ENCODE measurements around the gene PPP1R15B. TPM values are rescaled to one million over a fixed set of nuclear protein-coding genes. Genes with fewer than 3 reads are reported as not detected.

PPP1R15B gene
- polyA plus RNA-seq, 1 experiment = 24.6 TPM

- Histone ChIP-seq H3K4me3 (ENCODE audit: low read depth, low read length) (no peak overlapping the region), H3K27me3 (ENCODE audit: control insufficient read depth, insufficient read depth, low read length) (no peaks in the 10 kb centered on the region), H3K36me3 (ENCODE audit: control insufficient read depth, insufficient read depth, low read length) (no peaks in the 10 kb centered on the region)
- POLR2A ChIA-PET = no interaction called here
- DNase-seq (ENCODE audit: low read depth) = no peak
- TF ChIP-seq CTCF (IDR thresholded peaks at IDR 0.05; ENCODE audit: insufficient read depth, low read depth, low read length) = no peak
- CTCF ChIA-PET = interaction anchor here (0.6 to 9.5 kb wide), 13 partner anchors 10 to 233 kb away, joined by 3 to 218 read pairs (median 5); partner anchors contain the start of gene GOLT1A
These were observed 53.0 kb downstream of the PPP1R15B start for GRCh38 chr1:204358605-204359004.

- H3K27me3 ChIP-seq (ENCODE audit: control insufficient read depth, insufficient read depth, low read length) = no peaks in the 10 kb centered on the region
- POLR2A ChIA-PET = no interaction called here
These were observed 53.8 kb downstream of the PPP1R15B start for GRCh38 chr1:204357551-204358490.

GRCh38 chr1:204356997-204357396 is 54.6 kb downstream of the PPP1R15B start:
- no peaks in the 10 kb centered on the region for H3K27me3 ChIP-seq (ENCODE audit: control insufficient read depth, insufficient read depth, low read length)
- H3K4me3 ChIP-seq (ENCODE audit: low read depth, low read length) = no peak overlapping the region
- ChIA-PET CTCF (interaction anchor here (0.7 to 9.5 kb wide), 6 partner anchors 99 to 486 kb away, joined by 3 to 218 read pairs (median 4); no protein-coding TSS in a partner anchor), POLR2A (interaction anchor here (0.5 kb wide), 1 partner anchor 57 kb away, joined by 3 read pairs; no protein-coding TSS in a partner anchor)
- no peak for DNase-seq (ENCODE audit: low read depth)
- no peak for TF ChIP-seq CTCF (IDR thresholded peaks at IDR 0.05; ENCODE audit: insufficient read depth, low read depth, low read length)
- no peaks in the 10 kb centered on the region for H3K36me3 ChIP-seq (ENCODE audit: control insufficient read depth, insufficient read depth, low read length)

More at GRCh38 chr1:204357551-204358490, 53.8 kb downstream of the PPP1R15B start:
- Histone ChIP-seq H3K4me3 (ENCODE audit: low read depth, low read length) (no peak overlapping the region), H3K36me3 (ENCODE audit: control insufficient read depth, insufficient read depth, low read length) (no peaks in the 10 kb centered on the region)
- CTCF ChIA-PET = interaction anchor here (0.9 to 9.5 kb wide), 10 partner anchors 20 to 230 kb away, joined by 3 to 218 read pairs (median 10); partner anchors contain the start of gene GOLT1A
- DNase-seq (ENCODE audit: low read depth) = no peak
- TF ChIP-seq CTCF (IDR thresholded peaks at IDR 0.05; ENCODE audit: insufficient read depth, low read depth, low read length) = no peak

GRCh38 chr1:204355913-204356312 is 55.7 kb downstream of the PPP1R15B start:
- no peak for DNase-seq (ENCODE audit: low read depth)
- no peak overlapping the region for H3K4me3 ChIP-seq (ENCODE audit: low read depth, low read length)
- POLR2A ChIA-PET = no interaction called here
- H3K27me3 ChIP-seq (ENCODE audit: control insufficient read depth, insufficient read depth, low read length) = no peaks in the 10 kb centered on the region
- H3K36me3 ChIP-seq (ENCODE audit: control insufficient read depth, insufficient read depth, low read length) = no peaks in the 10 kb centered on the region
- TF ChIP-seq CTCF (IDR thresholded peaks at IDR 0.05; ENCODE audit: insufficient read depth, low read depth, low read length) = no peak
- CTCF ChIA-PET = no interaction called here

GRCh38 chr1:204354579-204354978 is 57.0 kb downstream of the PPP1R15B start:
- H3K4me3 ChIP-seq (ENCODE audit: low read depth, low read length) = no peak overlapping the region
- TF ChIP-seq CTCF (IDR thresholded peaks at IDR 0.05; ENCODE audit: insufficient read depth, low read depth, low read length) = no peak
- H3K36me3 ChIP-seq (ENCODE audit: control insufficient read depth, insufficient read depth, low read length) = no peaks in the 10 kb centered on the region
- CTCF ChIA-PET = interaction anchor here (0.9 to 1.2 kb wide), 5 partner anchors 9 to 192 kb away, joined by 3 to 7 read pairs (median 4); no protein-coding TSS in a partner anchor
- POLR2A ChIA-PET = no interaction called here
- no peak for DNase-seq (ENCODE audit: low read depth)
- no peaks in the 10 kb centered on the region for H3K27me3 ChIP-seq (ENCODE audit: control insufficient read depth, insufficient read depth, low read length)
